Progenitor cell of endocrine pancreas (in vitro differentiated cells): ENCODE data around the gene HAVCR1. TPM values are rescaled to one million over a fixed set of nuclear protein-coding genes. Genes with fewer than 3 reads are reported as not detected.

Experiments
- DNase-seq: peaks from one replicate; pipeline ENCODE4 v3.0.0; 2021; ENCODE audit warnings: low spot score; ENCODE audit not compliant: unreplicated experiment
- H3K27ac Mint-ChIP-seq: 2 replicates; pipeline ENCODE4 v1.8.0; 2021; ENCODE audit warnings: mild to moderate bottlenecking, moderate library complexity, mixed read lengths
- H3K27me3 Mint-ChIP-seq: 2 replicates; pipeline ENCODE4 v1.8.0; 2021; ENCODE audit warnings: mixed read lengths
- H3K36me3 Mint-ChIP-seq: 2 replicates; pipeline ENCODE4 v1.8.0; 2022; ENCODE audit warnings: mixed read lengths; ENCODE audit not compliant: insufficient read depth
- H3K4me1 Mint-ChIP-seq: 2 replicates; pipeline ENCODE4 v1.8.0; 2021; ENCODE audit warnings: low read depth, mixed read lengths
- H3K4me3 Mint-ChIP-seq: 2 replicates; pipeline ENCODE4 v1.8.0; 2021; ENCODE audit warnings: low read depth, mild to moderate bottlenecking, moderate library complexity, mixed read lengths
- H3K9me3 Mint-ChIP-seq: 2 replicates; pipeline ENCODE4 v1.8.0; 2021; ENCODE audit warnings: low read depth, mixed read lengths
- CTCF ChIP-seq: fragments of 200-600 bp; sonication (generic); IDR thresholded peaks from one replicate; pipeline ENCODE4 v1.5.0; 2021; ENCODE audit warnings: antibody characterized with exemption, mild to moderate bottlenecking; ENCODE audit not compliant: unreplicated experiment
- total RNA-seq: library from RNA; stranded (reverse); gene quantifications from 2 replicates; pipeline ENCODE4 v1.2.1, GENCODE V29; 2021

Gene HAVCR1
- total RNA-seq, 1 donor from 2014 or later: 1.2 TPM

GRCh38 chr5:157069949-157070348 lies 11.0 kb upstream of the HAVCR1 start:
- no peak overlapping the region for H3K27ac Mint-ChIP-seq
- H3K4me1 Mint-ChIP-seq: peaks cover 5% of the 10 kb centered on the region
- H3K36me3 Mint-ChIP-seq: no peaks in the 10 kb centered on the region
- no peak for DNase-seq
- no peaks in the 10 kb centered on the region for H3K27me3 Mint-ChIP-seq
- TF ChIP-seq CTCF: peak; percentile 24
- no peaks in the 10 kb centered on the region for H3K9me3 Mint-ChIP-seq
- H3K4me3 Mint-ChIP-seq: no peak overlapping the region

- TF ChIP-seq CTCF: no peak
- H3K27me3 Mint-ChIP-seq: no peaks in the 10 kb centered on the region
- H3K27ac Mint-ChIP-seq: no peak overlapping the region
- no peaks in the 10 kb centered on the region for H3K9me3 Mint-ChIP-seq
- H3K36me3 Mint-ChIP-seq: no peaks in the 10 kb centered on the region
- DNase-seq: no peak
- H3K4me3 Mint-ChIP-seq: no peak overlapping the region
- H3K4me1 Mint-ChIP-seq: peaks cover 7% of the 10 kb centered on the region
Observed at GRCh38 chr5:157068785-157069184, 9.9 kb upstream of the HAVCR1 start.

- Mint-ChIP-seq H3K4me3 (no peak overlapping the region), H3K27me3 (no peaks in the 10 kb centered on the region), H3K36me3 (no peaks in the 10 kb centered on the region), H3K9me3 (no peaks in the 10 kb centered on the region), H3K27ac (no peak overlapping the region), H3K4me1 (peaks cover 11% of the 10 kb centered on the region)
- DNase-seq: no peak
- no peak for TF ChIP-seq CTCF
Observed at GRCh38 chr5:157068339-157068738, 9.4 kb upstream of the HAVCR1 start.

GRCh38 chr5:157067005-157067404 lies 8.1 kb upstream of the HAVCR1 start:
- no peak for DNase-seq
- Mint-ChIP-seq H3K4me1 (peaks cover 13% of the 10 kb centered on the region), H3K4me3 (no peak overlapping the region), H3K36me3 (no peaks in the 10 kb centered on the region), H3K27ac (no peak overlapping the region), H3K27me3 (no peaks in the 10 kb centered on the region), H3K9me3 (no peaks in the 10 kb centered on the region)
- TF ChIP-seq CTCF: no peak

GRCh38 chr5:157066080-157066479 lies 7.2 kb upstream of the HAVCR1 start:
- Mint-ChIP-seq H3K36me3 (no peaks in the 10 kb centered on the region), H3K4me1 (peaks cover 14% of the 10 kb centered on the region), H3K4me3 (no peak overlapping the region), H3K27me3 (no peaks in the 10 kb centered on the region), H3K27ac (peak overlapping the region; percentile 75), H3K9me3 (no peaks in the 10 kb centered on the region)
- no peak for DNase-seq
- no peak for TF ChIP-seq CTCF
